Body of pancreas (tissue), 4 donors: Measurements from ENCODE around the gene LMO7.

ENCODE experiments used
- POLR2A ChIP-seq, 3 donors: fragments of 450-650 bp; IDR thresholded peaks; one replicate each; pipeline ENCODE4 v1.6.1; 2016; ENCODE audit warnings: antibody characterized with exemption in 3 of 3, mild to moderate bottlenecking in 2 of 3
- TF ChIP-seq, protein P1 (sequence below), 7 experiments: fragments of 450-650 bp in 4 of 7; fragments of 200-600 bp in 3 of 7; sonication (generic) in 3 of 7; IDR thresholded peaks; one replicate each; pipeline ENCODE4 v1.5.1; 2016 to 2019; ENCODE audit warnings: antibody characterized with exemption in 7 of 7

DNA sequence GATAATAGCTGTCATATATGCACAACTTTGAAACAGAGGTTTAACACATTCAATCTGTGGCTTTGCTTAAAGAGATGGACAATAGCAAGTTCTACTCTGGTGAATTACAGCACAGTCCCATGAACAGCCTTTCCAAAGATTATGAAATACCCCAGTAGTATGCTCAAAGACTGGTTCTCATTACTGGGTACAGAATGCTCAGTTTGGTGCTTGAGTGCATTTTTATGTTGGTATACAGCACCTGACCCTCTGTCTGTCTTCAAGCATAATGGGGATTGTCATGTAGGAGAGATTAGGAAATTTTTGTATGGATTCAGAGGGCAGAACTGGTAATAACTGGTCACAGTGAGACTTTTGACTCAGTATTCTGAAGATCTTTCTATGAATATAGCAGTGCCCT is 7.6 kb downstream of the LMO7 start:
- TF ChIP-seq POLR2A (IDR thresholded peaks at IDR 0.05) = no peak
- TF ChIP-seq, protein P1, sequence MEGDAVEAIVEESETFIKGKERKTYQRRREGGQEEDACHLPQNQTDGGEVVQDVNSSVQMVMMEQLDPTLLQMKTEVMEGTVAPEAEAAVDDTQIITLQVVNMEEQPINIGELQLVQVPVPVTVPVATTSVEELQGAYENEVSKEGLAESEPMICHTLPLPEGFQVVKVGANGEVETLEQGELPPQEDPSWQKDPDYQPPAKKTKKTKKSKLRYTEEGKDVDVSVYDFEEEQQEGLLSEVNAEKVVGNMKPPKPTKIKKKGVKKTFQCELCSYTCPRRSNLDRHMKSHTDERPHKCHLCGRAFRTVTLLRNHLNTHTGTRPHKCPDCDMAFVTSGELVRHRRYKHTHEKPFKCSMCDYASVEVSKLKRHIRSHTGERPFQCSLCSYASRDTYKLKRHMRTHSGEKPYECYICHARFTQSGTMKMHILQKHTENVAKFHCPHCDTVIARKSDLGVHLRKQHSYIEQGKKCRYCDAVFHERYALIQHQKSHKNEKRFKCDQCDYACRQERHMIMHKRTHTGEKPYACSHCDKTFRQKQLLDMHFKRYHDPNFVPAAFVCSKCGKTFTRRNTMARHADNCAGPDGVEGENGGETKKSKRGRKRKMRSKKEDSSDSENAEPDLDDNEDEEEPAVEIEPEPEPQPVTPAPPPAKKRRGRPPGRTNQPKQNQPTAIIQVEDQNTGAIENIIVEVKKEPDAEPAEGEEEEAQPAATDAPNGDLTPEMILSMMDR (IDR thresholded peaks at IDR 0.05) = no peak
